UCSD-AML1 (cell line): ENCODE data around the gene DPY19L2.
"Not testable (repeated sequence)": the region's sequence is repeated elsewhere in the genome, so short reads cannot be mapped to it uniquely, and the experiment has no call there.

Experiments
- DNase-seq: peaks from one replicate; lab custom pipeline; 2025; ENCODE audit not compliant: unreplicated experiment; lab: John Stamatoyannopoulos, UW

DPY19L2 gene

DNA sequence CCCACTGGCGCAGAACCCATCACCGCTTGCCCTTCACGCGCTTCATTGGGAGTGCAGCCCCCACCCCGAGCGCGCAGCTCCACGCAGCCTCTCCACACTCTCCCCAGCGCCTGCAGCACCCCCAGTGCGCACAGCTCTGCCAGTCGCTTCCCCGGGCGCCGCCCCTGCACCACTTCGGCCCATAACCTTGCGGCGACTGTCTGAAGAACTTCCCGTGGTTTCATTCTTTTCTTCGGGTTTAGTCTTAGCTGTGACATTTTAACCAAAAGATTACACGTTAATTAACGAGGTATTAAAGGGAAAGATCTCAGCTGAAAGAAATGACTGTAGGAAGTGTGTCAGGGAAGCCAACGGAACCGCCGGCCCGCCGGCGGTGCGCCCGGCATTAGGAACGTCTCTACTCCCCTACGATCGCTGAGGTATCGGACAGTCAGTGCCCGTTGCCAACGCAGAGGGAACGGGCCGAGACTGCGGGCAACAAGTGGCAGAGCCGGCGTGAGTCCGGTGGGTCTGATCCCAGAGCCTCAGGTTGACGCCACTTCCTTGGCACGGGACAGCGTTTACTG, 590 bp upstream of the DPY19L2 start:
- DNase-seq: not testable (repeated sequence)

- not testable (repeated sequence) for DNase-seq
Measured at GRCh38 chr12:63663005-63663404, 5.3 kb downstream of the DPY19L2 start.

DNA sequence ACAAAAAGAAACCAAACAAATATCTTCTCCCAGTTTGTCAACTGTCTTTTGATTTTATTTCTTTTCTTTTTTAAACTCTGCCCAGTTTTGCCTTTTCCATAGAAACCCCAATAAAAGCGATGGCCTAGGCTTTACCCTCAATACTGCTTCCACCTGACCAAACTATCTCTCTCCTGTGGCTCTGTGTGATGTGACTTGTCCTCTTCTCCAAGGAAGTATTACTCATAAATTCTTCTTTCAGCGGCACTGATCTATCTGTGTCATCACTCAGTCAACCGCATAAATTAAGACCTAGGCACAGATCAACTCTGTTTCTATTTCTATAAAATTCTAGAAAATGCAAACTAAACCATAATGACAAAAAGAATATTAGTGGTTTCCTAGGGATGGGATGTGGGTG, 9.8 kb downstream of the DPY19L2 start:
- not testable (repeated sequence) for DNase-seq

DNA sequence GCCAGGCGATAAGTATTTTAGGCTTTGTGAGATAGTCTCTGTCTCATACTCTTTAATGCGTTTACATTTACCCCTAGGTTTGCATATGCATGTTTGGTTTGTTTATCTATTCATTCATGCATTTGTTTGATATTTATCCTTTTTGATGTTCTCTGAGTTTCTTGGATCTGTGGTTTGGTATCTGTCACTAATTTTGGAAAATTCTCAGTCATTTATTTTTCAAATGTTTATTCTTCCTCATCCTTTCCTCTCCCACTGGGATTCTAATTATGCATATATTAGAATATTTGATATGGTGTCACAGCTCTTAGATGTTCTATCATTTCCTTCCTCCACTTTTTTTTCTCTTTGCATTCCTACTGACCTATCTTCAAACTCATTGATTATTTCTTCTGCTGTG, 11.9 kb downstream of the DPY19L2 start:
- DNase-seq: not testable (repeated sequence)

- not testable (repeated sequence) for DNase-seq
Measured at GRCh38 chr12:63655543-63656257, 12.6 kb downstream of the DPY19L2 start.

DNA sequence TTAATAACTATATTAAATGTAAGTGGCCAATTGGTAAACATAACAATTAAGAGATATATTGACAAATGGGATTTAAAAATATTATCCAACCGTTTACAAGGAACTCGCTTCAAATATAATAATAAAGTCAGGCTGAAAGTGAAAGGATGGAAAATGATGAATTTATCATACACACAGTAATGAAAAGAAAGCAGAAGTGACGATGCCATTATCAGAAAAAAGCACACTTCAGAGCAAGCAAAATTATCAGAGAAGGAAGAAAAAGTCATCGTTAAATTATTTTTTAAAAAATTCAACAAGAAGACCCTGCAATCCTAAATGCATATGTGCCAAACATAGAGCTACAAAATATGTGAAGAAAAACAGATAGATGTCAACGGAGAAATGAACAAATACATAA, 13.8 kb downstream of the DPY19L2 start:
- not testable (repeated sequence) for DNase-seq

DNA sequence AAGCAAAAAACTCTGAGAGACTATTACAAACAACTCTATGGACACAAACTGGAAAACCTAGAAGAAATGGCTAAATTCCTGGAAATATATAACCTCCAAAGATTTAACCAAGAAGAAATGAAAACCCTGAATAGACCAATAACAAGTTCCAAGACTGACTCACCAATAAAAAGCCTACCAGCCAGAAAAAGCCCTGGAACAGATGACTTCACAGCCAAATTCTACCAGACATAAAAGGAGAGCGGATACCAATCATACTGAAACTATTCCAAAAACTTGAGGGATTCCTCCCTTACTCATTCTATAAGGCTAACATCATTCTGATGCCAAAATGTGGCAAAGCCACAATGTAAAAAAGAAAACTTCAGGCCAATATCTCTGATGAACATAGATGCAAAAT, 18.8 kb downstream of the DPY19L2 start:
- DNase-seq: not testable (repeated sequence)

DNA sequence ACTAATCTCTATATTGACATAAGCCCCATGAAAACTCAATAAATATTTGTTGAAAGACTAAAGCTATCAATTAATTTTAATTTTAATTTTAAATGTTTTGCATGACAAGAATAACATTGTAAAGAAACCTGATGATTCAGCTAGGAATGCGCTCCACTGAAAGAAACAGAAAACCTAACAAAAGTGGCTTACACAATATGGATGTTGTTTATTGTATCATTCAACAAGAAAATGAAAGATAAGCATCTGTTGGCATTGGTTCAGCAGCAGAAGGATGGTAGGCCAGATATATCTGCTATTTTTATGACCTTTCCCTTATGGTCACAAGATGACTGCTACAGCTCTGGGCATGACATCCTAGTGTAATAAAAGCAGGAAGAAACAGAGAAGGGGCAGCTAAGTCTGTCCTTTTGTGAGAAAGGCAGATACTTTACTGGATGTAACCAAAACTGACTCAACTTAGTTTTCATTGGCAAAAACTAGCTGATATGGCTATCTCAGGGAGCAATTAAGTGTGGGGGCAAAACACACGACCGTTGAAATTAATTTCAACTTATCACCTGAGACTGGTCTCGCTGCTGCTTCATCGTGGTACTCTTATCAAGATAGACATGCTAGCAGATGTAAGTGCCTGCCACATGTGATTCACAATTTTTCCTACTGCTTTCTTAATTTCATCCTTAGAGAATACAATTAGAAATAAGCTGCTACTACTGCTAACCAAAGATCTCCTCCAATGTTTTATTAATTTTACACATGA, 24.7 kb downstream of the DPY19L2 start:
- not testable (repeated sequence) for DNase-seq

GRCh38 chr12:63624258-63624657, 44.0 kb downstream of the DPY19L2 start:
- not testable (repeated sequence) for DNase-seq

DNA sequence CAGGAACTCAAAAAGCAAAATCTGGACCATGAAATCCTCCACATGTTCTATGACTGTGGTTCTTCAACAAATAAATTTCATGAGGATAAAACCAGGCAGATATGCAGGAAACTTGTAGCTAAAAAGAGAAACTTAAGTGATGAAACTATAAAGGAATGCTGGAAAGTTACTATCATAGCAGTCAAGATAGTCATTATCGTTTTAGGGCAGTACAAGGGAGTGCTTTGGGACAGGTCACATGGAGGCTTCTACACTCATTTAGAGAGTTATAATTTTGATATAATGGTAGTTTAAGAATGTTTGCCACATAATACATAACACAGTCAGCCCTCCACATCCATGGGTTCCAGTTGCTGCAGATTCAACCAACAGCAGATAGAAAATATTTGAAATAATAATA, 52.7 kb downstream of the DPY19L2 start:
- not testable (repeated sequence) for DNase-seq

DNA sequence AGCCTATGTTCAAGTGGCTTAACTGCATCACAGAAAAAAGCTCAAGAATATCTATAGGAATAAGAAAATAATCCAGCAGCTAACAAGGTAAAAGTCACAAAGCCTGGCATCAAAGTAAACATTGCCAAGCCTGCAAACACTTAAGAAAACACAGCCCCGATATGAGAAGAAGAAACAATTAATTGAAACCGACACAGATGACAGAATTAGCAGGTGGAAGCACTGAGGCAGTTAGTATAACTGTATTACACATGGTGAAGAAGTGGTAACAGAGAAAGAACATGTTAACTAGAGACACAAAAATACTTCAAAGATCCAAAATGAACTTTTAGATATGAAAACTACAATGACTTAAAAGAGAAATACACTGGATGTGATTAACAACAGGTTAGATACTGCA, 57.0 kb downstream of the DPY19L2 start:
- not testable (repeated sequence) for DNase-seq

DNA sequence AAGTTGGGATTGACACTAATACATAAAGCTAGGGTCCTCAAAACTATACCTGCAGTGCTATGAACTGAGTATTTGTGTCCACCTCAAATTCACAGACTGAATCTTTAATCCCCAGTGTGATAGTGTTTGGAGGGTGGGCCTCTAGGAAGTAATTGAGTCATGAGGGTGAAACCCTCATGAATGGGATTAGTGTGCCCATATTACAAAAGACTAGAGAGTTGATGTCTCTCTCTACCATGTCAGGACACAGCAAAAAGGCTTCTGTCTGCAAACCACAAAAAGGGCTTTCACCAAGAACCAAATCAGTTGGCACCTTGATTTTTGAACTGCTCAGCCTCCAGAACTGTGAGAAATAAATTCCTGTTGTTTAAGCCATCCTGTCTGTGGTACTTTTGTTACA, 59.0 kb downstream of the DPY19L2 start:
- DNase-seq: not testable (repeated sequence)

DNA sequence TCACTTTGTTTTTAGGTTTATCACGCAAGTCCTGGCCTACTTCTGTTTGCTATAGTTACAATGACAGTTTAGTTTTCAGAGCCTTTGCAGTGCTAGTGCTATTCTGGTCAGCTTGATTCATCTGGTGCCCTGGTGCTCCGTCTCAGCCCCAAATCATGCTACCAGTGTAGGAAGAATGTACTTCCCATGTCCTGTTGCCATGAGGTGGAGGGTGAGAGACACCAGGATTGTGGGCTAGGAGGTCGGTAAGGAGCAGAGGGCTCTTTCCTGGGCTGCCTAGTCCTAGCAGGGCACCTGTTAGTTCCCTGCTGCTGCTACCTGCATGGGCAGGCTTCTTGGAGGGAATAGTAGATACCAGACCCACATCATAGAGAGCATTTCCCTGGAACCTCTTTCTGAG, 63.3 kb downstream of the DPY19L2 start:
- not testable (repeated sequence) for DNase-seq

GRCh38 chr12:63594828-63595227, 73.5 kb downstream of the DPY19L2 start:
- not testable (repeated sequence) for DNase-seq

GRCh38 chr12:63584426-63584825, 83.9 kb downstream of the DPY19L2 start:
- DNase-seq: not testable (repeated sequence)

DNA sequence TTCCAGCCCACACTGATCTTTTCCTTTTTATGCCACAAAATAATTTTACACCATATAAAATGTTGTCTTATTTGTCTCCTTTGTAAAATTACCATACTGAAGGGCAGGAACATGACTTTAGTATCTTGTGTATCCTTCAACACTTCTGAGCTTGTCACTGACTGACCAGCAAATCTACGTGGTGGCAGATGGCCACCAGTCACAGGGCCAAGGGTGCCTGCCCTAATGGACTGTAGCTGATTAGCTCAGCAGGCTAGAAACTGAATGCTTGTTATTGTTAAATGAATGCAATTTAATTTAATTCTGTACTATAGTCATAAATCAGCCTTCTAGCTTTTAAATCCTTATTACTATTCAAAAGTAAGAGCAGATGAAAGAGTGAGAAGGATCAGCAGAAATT, 85.0 kb downstream of the DPY19L2 start:
- DNase-seq: not testable (repeated sequence)

GRCh38 chr12:63577631-63578030, 90.7 kb downstream of the DPY19L2 start:
- not testable (repeated sequence) for DNase-seq

DNA sequence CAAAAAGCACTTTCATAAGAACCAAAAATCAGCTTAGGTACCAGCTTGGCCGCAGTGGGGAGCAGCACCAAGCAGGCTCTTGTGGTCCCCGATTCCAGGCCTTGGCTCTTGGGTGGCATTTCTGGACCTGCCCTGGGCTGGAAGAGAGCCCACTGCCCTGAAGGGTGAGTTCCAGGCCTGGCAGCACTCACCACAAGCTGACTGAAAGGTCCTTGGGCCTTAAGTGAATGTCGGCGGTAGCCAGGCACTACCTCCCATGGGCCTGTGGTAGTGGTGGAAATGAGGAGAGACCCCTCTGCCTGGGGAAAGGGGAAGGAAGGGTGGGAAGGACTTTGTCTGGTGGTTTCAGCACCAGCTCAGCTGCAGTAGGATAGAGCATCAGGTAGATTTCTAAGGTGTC, 96.3 kb downstream of the DPY19L2 start:
- DNase-seq: not testable (repeated sequence)

DNA sequence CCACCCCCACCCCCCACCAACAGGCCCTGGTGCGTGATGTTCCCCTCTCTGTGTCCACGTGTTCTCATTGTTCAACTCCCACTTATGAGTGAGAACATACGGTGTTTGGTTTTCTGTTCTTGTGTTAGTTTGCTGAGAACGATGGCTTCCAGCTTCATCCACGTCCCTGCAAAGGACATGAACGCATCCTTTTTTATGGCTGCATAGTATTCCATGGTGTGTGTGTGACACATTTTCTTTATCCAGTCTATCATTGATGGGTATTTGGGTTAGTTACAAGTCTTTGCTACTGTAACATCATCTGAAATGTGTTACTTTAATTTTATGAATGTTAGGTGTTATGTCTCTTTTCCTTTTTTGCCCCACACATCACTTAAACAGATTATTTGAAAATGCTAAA, 109.8 kb downstream of the DPY19L2 start:
- not testable (repeated sequence) for DNase-seq

GRCh38 chr12:63551397-63551796, 116.9 kb downstream of the DPY19L2 start:
- DNase-seq: not testable (repeated sequence)

DNA sequence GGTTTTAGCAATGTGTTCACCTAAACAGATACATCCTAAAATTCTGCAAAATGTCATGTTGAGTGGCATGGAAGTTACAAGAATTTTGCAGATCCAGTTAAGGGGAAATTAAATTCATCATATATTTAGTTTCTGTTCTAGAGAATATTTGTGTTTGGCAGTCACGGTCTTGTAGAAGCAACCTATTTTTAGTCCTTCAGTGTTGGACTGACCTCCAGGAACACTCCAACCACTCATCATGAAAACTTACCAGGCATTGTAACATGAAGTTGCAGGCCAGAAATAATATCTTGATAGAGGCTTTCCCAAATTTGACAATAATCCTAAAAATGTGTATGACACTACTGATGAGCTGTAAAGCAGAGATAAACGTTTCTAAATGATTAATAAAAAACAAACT, 119.3 kb downstream of the DPY19L2 start:
- not testable (repeated sequence) for DNase-seq
